ENCODE results near the gene CCDC18. TPM values are rescaled to one million over a fixed set of nuclear protein-coding genes. Genes with fewer than 3 reads are reported as not detected.

The CCDC18 gene
- total RNA-seq, 1 experiment from 2014 or later = 22.2 TPM

- ChIA-PET POLR2A (interaction anchor here (1.0 to 1.7 kb wide), 3 partner anchors 18 to 65 kb away, joined by 3 to 6 read pairs (median 5); partner anchors contain the start of gene MTF2), CTCF (no interaction called here)
- Mint-ChIP-seq H3K27me3 (ENCODE audit: insufficient read depth, unreplicated experiment) (no peaks in the 10 kb centered on the region), H3K4me1 (ENCODE audit: insufficient read depth, unreplicated experiment) (peaks cover 10% of the 10 kb centered on the region), H3K9me3 (ENCODE audit: unreplicated experiment) (no peaks in the 10 kb centered on the region), H3K27ac (ENCODE audit: low read depth, unreplicated experiment) (no peak overlapping the region), H3K36me3 (ENCODE audit: insufficient read depth, unreplicated experiment) (peaks cover 17% of the 10 kb centered on the region), H3K4me3 (ENCODE audit: unreplicated experiment) (no peak overlapping the region)
- no TSS peak for BruUV-seq (replicated peaks)
- TF ChIP-seq CTCF (IDR thresholded peaks at IDR 0.05; ENCODE audit: unreplicated experiment) = no peak
- DNase-seq (ENCODE audit: unreplicated experiment) = no peak
- intact Hi-C loops (cut with micrococcal nuclease) = no loop called here
Measured at GRCh38 chr1:93143769-93144168, 36.8 kb upstream of the CCDC18 start.

- intact Hi-C loops (cut with micrococcal nuclease) = no loop called here
- H3K9me3 Mint-ChIP-seq (ENCODE audit: unreplicated experiment) = no peaks in the 10 kb centered on the region
- H3K27ac Mint-ChIP-seq (ENCODE audit: low read depth, unreplicated experiment) = no peak overlapping the region
- no peak for DNase-seq (ENCODE audit: unreplicated experiment)
- no peak overlapping the region for H3K4me3 Mint-ChIP-seq (ENCODE audit: unreplicated experiment)
- ChIA-PET CTCF (no interaction called here), POLR2A (interaction anchor here (1.4 kb wide), 1 partner anchor 10 kb away, joined by 3 read pairs; no protein-coding TSS in a partner anchor)
- peaks cover 52% of the 10 kb centered on the region for H3K36me3 Mint-ChIP-seq (ENCODE audit: insufficient read depth, unreplicated experiment)
- H3K4me1 Mint-ChIP-seq (ENCODE audit: insufficient read depth, unreplicated experiment) = peaks cover 4% of the 10 kb centered on the region
- BruUV-seq (replicated peaks) = no TSS peak
- no peaks in the 10 kb centered on the region for H3K27me3 Mint-ChIP-seq (ENCODE audit: insufficient read depth, unreplicated experiment)
- TF ChIP-seq CTCF (IDR thresholded peaks at IDR 0.05; ENCODE audit: unreplicated experiment) = no peak
Measured at GRCh38 chr1:93148001-93148400, 32.5 kb upstream of the CCDC18 start.

GRCh38 chr1:93150729-93151128, 29.8 kb upstream of the CCDC18 start:
- H3K36me3 Mint-ChIP-seq (ENCODE audit: insufficient read depth, unreplicated experiment) = peaks cover 78% of the 10 kb centered on the region
- no peaks in the 10 kb centered on the region for H3K27me3 Mint-ChIP-seq (ENCODE audit: insufficient read depth, unreplicated experiment)
- no peaks in the 10 kb centered on the region for H3K9me3 Mint-ChIP-seq (ENCODE audit: unreplicated experiment)
- no peak for TF ChIP-seq CTCF (IDR thresholded peaks at IDR 0.05; ENCODE audit: unreplicated experiment)
- ChIA-PET POLR2A (interaction anchor here (1.8 to 2.8 kb wide), 2 partner anchors 10 to 15 kb away, joined by 6 to 7 read pairs; no protein-coding TSS in a partner anchor), CTCF (interaction anchor here (0.6 kb wide), 1 partner anchor 65 kb away, joined by 4 read pairs; no protein-coding TSS in a partner anchor)
- no peak overlapping the region for H3K27ac Mint-ChIP-seq (ENCODE audit: low read depth, unreplicated experiment)
- H3K4me1 Mint-ChIP-seq (ENCODE audit: insufficient read depth, unreplicated experiment) = no peaks in the 10 kb centered on the region
- DNase-seq (ENCODE audit: unreplicated experiment) = no peak
- intact Hi-C loops (cut with micrococcal nuclease) = no loop called here
- BruUV-seq (replicated peaks) = no TSS peak
- H3K4me3 Mint-ChIP-seq (ENCODE audit: unreplicated experiment) = no peak overlapping the region

GRCh38 chr1:93151474-93151873, 29.1 kb upstream of the CCDC18 start:
- no peak overlapping the region for H3K4me3 Mint-ChIP-seq (ENCODE audit: unreplicated experiment)
- intact Hi-C loops (cut with micrococcal nuclease) = no loop called here
- no peaks in the 10 kb centered on the region for H3K4me1 Mint-ChIP-seq (ENCODE audit: insufficient read depth, unreplicated experiment)
- no TSS peak for BruUV-seq (replicated peaks)
- ChIA-PET POLR2A (interaction anchor here (2.8 kb wide), 1 partner anchor 14 kb away, joined by 7 read pairs; no protein-coding TSS in a partner anchor), CTCF (no interaction called here)
- H3K9me3 Mint-ChIP-seq (ENCODE audit: unreplicated experiment) = no peaks in the 10 kb centered on the region
- DNase-seq (ENCODE audit: unreplicated experiment) = no peak
- H3K27me3 Mint-ChIP-seq (ENCODE audit: insufficient read depth, unreplicated experiment) = no peaks in the 10 kb centered on the region
- no peak for TF ChIP-seq CTCF (IDR thresholded peaks at IDR 0.05; ENCODE audit: unreplicated experiment)
- peaks cover 86% of the 10 kb centered on the region for H3K36me3 Mint-ChIP-seq (ENCODE audit: insufficient read depth, unreplicated experiment)
- H3K27ac Mint-ChIP-seq (ENCODE audit: low read depth, unreplicated experiment) = no peak overlapping the region

Measured in MCF 10A (cell line).